Stomach (tissue), 4 donors: Measurements from ENCODE around the gene LOC101059915.
A peak's percentile ranks its signal among the peaks of the same experiment; 100 is the strongest.
"Not testable (repeated sequence)": the region's sequence is repeated elsewhere in the genome, so short reads cannot be mapped to it uniquely, and the experiment has no call there.

ENCODE experiments used
- POLR2A ChIP-seq, 4 donors: fragments of 450-650 bp; IDR thresholded peaks; one replicate each; pipeline ENCODE4 v1.6.1; 2016; ENCODE audit warnings: antibody characterized with exemption in 4 of 4, control low read depth in 2 of 4, mild to moderate bottlenecking in 1 of 4, moderate library complexity in 1 of 4
- POLR2AphosphoS5 ChIP-seq, 3 donors: sonication (generic); formaldehyde crosslinking; IDR thresholded peaks; one replicate each; pipeline ENCODE4 v1.6.1; 2016; ENCODE audit warnings: antibody characterized with exemption in 3 of 3
- TF ChIP-seq, protein P1 (sequence below), 7 experiments: fragments of 450-650 bp in 4 of 7; fragments of 200-600 bp in 3 of 7; sonication (generic) in 3 of 7; IDR thresholded peaks; one replicate each; pipeline ENCODE4 v1.5.1; 2016 to 2019; ENCODE audit warnings: antibody characterized with exemption in 7 of 7, control low read depth in 2 of 7, mild to moderate bottlenecking in 1 of 7

DNA sequence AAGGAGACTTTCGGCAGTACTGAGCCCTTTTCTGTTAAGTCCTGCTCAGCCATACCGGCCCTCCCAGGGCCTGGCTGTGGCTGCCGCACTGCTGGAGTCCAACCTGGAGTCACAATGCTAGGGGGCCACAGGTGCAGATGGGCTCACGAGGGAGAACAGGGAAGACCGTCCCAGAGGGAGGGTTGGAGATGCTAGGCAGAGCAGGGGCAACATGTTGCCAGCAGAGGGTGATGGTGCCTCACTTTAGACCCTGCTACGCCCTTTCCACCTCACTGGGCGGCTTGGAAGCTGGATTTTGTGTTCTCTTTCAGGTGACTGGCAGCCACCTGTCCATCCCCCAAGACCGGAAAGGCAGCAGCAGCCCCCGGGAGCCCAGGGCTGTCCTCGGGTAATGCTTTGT, 2.6 kb downstream of the LOC101059915 start:
- TF ChIP-seq POLR2AphosphoS5, POLR2A (IDR thresholded peaks at IDR 0.05): not testable (repeated sequence)
- TF ChIP-seq, protein P1, sequence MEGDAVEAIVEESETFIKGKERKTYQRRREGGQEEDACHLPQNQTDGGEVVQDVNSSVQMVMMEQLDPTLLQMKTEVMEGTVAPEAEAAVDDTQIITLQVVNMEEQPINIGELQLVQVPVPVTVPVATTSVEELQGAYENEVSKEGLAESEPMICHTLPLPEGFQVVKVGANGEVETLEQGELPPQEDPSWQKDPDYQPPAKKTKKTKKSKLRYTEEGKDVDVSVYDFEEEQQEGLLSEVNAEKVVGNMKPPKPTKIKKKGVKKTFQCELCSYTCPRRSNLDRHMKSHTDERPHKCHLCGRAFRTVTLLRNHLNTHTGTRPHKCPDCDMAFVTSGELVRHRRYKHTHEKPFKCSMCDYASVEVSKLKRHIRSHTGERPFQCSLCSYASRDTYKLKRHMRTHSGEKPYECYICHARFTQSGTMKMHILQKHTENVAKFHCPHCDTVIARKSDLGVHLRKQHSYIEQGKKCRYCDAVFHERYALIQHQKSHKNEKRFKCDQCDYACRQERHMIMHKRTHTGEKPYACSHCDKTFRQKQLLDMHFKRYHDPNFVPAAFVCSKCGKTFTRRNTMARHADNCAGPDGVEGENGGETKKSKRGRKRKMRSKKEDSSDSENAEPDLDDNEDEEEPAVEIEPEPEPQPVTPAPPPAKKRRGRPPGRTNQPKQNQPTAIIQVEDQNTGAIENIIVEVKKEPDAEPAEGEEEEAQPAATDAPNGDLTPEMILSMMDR (IDR thresholded peaks at IDR 0.05) = peak in 3 of 7 experiments; percentile 7 to 20 (median 17)
